H1 (cell line): ENCODE measurements around the gene ADH1C. TPM values are rescaled to one million over a fixed set of nuclear protein-coding genes. Genes with fewer than 3 reads are reported as not detected.

Experiments used
- CTCF ChIA-PET: fragments of 300-600 bp; sonication (Branson Sonifier 250); formaldehyde crosslinking; loops from one replicate; lab custom pipeline; 2021; ENCODE audit not compliant: partially characterized antibody; lab: Charles Lee
- POLR2A ChIA-PET: fragments of 300-600 bp; sonication (Branson Sonifier 250); formaldehyde crosslinking; loops from one replicate; lab custom pipeline; 2021; ENCODE audit warnings: inconsistent platforms; ENCODE audit not compliant: partially characterized antibody; lab: Charles Lee
- DNase-seq, 2 experiments: peaks; one replicate each; pipeline versions ENCODE4 v3.0.0 to v3.0.0-alpha.2; 2010 to 2022; ENCODE audit warnings: low spot score in 2 of 2, low read depth in 1 of 2, mixed read lengths in 1 of 2
- FAIRE-seq: peaks from 2 replicates; lab custom pipeline; 2011; peaks lifted over from hg19 to GRCh38; lab: Jason Lieb, UNC
- H2AFZ ChIP-seq: 2 replicates; pipeline ENCODE4 v1.8.1; 2012; ENCODE audit warnings: low read length, inconsistent platforms
- H2AK5ac ChIP-seq: 2 replicates; pipeline ENCODE4 v1.6.1; 2013; ENCODE audit warnings: low read depth, low read length
- H2BK120ac ChIP-seq: replicated peaks from 2 replicates; pipeline ENCODE3; 2013; ENCODE audit warnings: low read depth, low read length, inconsistent platforms
- H2BK12ac ChIP-seq: 2 replicates; pipeline ENCODE4 v1.6.1; 2013; ENCODE audit warnings: low read depth, low read length
- H2BK15ac ChIP-seq: 2 replicates; pipeline ENCODE4 v1.6.1; 2013; ENCODE audit warnings: low read length
- H2BK20ac ChIP-seq: 2 replicates; pipeline ENCODE4 v1.6.1; 2013; ENCODE audit warnings: low read length
- H2BK5ac ChIP-seq: 2 replicates; pipeline ENCODE4 v1.6.1; 2013; ENCODE audit warnings: low read depth, low read length
- H3K14ac ChIP-seq: 2 replicates; pipeline ENCODE4 v1.6.1; 2013; ENCODE audit warnings: inconsistent platforms; ENCODE audit not compliant: insufficient read length
- H3K18ac ChIP-seq: 2 replicates; pipeline ENCODE4 v1.6.1; 2013; ENCODE audit warnings: low read length; ENCODE audit errors: extremely low read depth
- H3K23ac ChIP-seq: 2 replicates; pipeline ENCODE4 v1.6.1; 2013; ENCODE audit warnings: inconsistent platforms; ENCODE audit not compliant: insufficient read length
- H3K23me2 ChIP-seq: 2 replicates; pipeline ENCODE4 v1.6.1; 2013; ENCODE audit warnings: low read depth, low read length
- H3K27ac ChIP-seq: 2 replicates; pipeline ENCODE4 v1.6.1; 2011; ENCODE audit warnings: low read depth, low read length, inconsistent platforms
- H3K27me3 ChIP-seq, 4 experiments: replicated peaks in 1 of 4; 1 replicate in 1 of 4; 2 replicates in 3 of 4; pipeline versions ENCODE4 v1.6.1 to v1.8.1; 2011 to 2013; ENCODE audit warnings: low read length in 3 of 4, mild to moderate bottlenecking in 3 of 4, inconsistent platforms in 2 of 4, mixed read lengths in 2 of 4, moderate library complexity in 1 of 4; ENCODE audit not compliant: control insufficient read depth in 3 of 4, insufficient read depth in 3 of 4; ENCODE audit errors: extremely low read depth in 1 of 4
- H3K36me3 ChIP-seq, 4 experiments: 2 replicates each; pipeline versions ENCODE4 v1.6.1 to v1.8.1; 2011 to 2013; ENCODE audit warnings: mild to moderate bottlenecking in 4 of 4, low read length in 3 of 4, moderate library complexity in 2 of 4, control low read depth in 1 of 4, inconsistent platforms in 1 of 4; ENCODE audit not compliant: insufficient read depth in 4 of 4, control insufficient read depth in 2 of 4
- H3K4ac ChIP-seq: replicated peaks from 2 replicates; pipeline ENCODE3; 2013; ENCODE audit warnings: low read length, low read depth, mixed read lengths, inconsistent platforms; ENCODE audit not compliant: insufficient read length
- H3K4me1 ChIP-seq, 4 experiments: replicated peaks in 1 of 4; 1 replicate in 1 of 4; 2 replicates in 3 of 4; pipeline versions ENCODE4 v1.6.1 to v1.8.1; 2011 to 2013; ENCODE audit warnings: low read length in 3 of 4, inconsistent platforms in 2 of 4, mixed read lengths in 1 of 4; ENCODE audit not compliant: insufficient read depth in 4 of 4, control insufficient read depth in 3 of 4
- H3K4me2 ChIP-seq, 2 experiments: 2 replicates each; pipeline versions ENCODE4 v1.6.1 to v1.8.1; 2011 to 2013; ENCODE audit warnings: low read depth in 2 of 2, low read length in 2 of 2, control low read depth in 1 of 2, inconsistent platforms in 1 of 2, mild to moderate bottlenecking in 1 of 2; ENCODE audit not compliant: insufficient read depth in 1 of 2
- H3K4me3 ChIP-seq, 4 experiments: fragments of 200-600, 300-600 bp in 1 of 4; sonication (generic), shearing (Covaris generic), sonication (Bioruptor Twin) in 1 of 4; 2 replicates each; pipeline versions ENCODE4 v1.5.1 to v1.8.1; 2011 to 2016; ENCODE audit warnings: low read length in 4 of 4, low read depth in 3 of 4, control low read depth in 2 of 4, inconsistent platforms in 2 of 4, mild to moderate bottlenecking in 2 of 4, mixed read lengths in 1 of 4, moderate library complexity in 1 of 4; ENCODE audit not compliant: insufficient read depth in 2 of 4; ENCODE audit errors: extremely low read depth in 1 of 4
- H3K56ac ChIP-seq: replicated peaks from 2 replicates; pipeline ENCODE3; 2013; ENCODE audit warnings: low read depth, mild to moderate bottlenecking, mixed read lengths, low read length, inconsistent platforms; ENCODE audit not compliant: insufficient read length
- H3K79me1 ChIP-seq: 2 replicates; pipeline ENCODE4 v1.6.1; 2013; ENCODE audit warnings: low read depth, low read length, control low read depth
- H3K79me2 ChIP-seq, 2 experiments: 2 replicates each; pipeline versions ENCODE4 v1.6.1 to v1.8.1; 2012 to 2013; ENCODE audit warnings: low read length in 2 of 2, mild to moderate bottlenecking in 2 of 2, inconsistent platforms in 1 of 2; ENCODE audit not compliant: insufficient read depth in 2 of 2, control insufficient read depth in 1 of 2
- H3K9ac ChIP-seq, 4 experiments: replicated peaks in 1 of 4; 1 replicate in 1 of 4; 2 replicates in 3 of 4; pipeline versions ENCODE4 v1.6.1 to v1.8.1; 2011 to 2013; ENCODE audit warnings: low read depth in 3 of 4, low read length in 3 of 4, control low read depth in 2 of 4, mild to moderate bottlenecking in 2 of 4, moderate library complexity in 2 of 4, inconsistent platforms in 1 of 4; ENCODE audit errors: extremely low read depth in 1 of 4
- H3K9me3 ChIP-seq, 2 experiments: 2 replicates each; pipeline versions ENCODE4 v1.6.1 to v1.8.1; 2012 to 2013; ENCODE audit warnings: mild to moderate bottlenecking in 2 of 2, moderate library complexity in 2 of 2, control low read depth in 1 of 2, inconsistent platforms in 1 of 2, low read depth in 1 of 2, low read length in 1 of 2, mixed read lengths in 1 of 2; ENCODE audit not compliant: insufficient read depth in 2 of 2
- H4K20me1 ChIP-seq, 2 experiments: replicated peaks in 1 of 2; 2 replicates each; pipeline versions ENCODE3 to v1.8.1; 2011 to 2013; ENCODE audit warnings: inconsistent platforms in 2 of 2, low read length in 2 of 2, mild to moderate bottlenecking in 1 of 2; ENCODE audit not compliant: insufficient read depth in 2 of 2, control insufficient read depth in 1 of 2
- H4K5ac ChIP-seq: 2 replicates; pipeline ENCODE4 v1.6.1; 2013; ENCODE audit warnings: low read length, low read depth, mixed read lengths, inconsistent platforms; ENCODE audit not compliant: insufficient read length
- H4K8ac ChIP-seq: 2 replicates; pipeline ENCODE4 v1.8.0; 2013; ENCODE audit warnings: mild to moderate bottlenecking, moderate library complexity, low read length, inconsistent platforms; ENCODE audit not compliant: insufficient read depth; ENCODE audit errors: extremely low read depth
- H4K91ac ChIP-seq: replicated peaks from 2 replicates; pipeline ENCODE3; 2013; ENCODE audit warnings: low read length, mixed read lengths, inconsistent platforms; ENCODE audit not compliant: insufficient read length
- ATF2 ChIP-seq: IDR thresholded peaks from 2 replicates; pipeline ENCODE4 v1.6.1; 2012; ENCODE audit warnings: low read length, inconsistent platforms
- ATF3 ChIP-seq: IDR thresholded peaks from 2 replicates; pipeline ENCODE4 v1.6.1; 2011; ENCODE audit warnings: low read depth, mild to moderate bottlenecking, low read length; ENCODE audit not compliant: insufficient read depth
- BRCA1 ChIP-seq: IDR thresholded peaks from 2 replicates; pipeline ENCODE4 v1.6.1; 2012; ENCODE audit warnings: low read depth, low read length, improper control_type of control experiment
- CBX5 ChIP-seq: fragments of 300-800, 300-1000 bp; sonication (generic); IDR thresholded peaks from 2 replicates; pipeline ENCODE4 v1.7.1; 2016; ENCODE audit warnings: antibody characterized with exemption, low read length, low read depth
- CHD2 ChIP-seq: IDR thresholded peaks from 2 replicates; pipeline ENCODE4 v1.6.1; 2012; ENCODE audit warnings: low read length, improper control_type of control experiment
- EGR1 ChIP-seq: IDR thresholded peaks from 2 replicates; pipeline ENCODE4 v1.6.1; 2011; ENCODE audit warnings: low read depth, low read length, borderline replicate concordance
- HDAC6 ChIP-seq: IDR thresholded peaks from one replicate; pipeline ENCODE4 v1.7.1; 2012; ENCODE audit warnings: low read depth, mild to moderate bottlenecking, inconsistent platforms, low read length, moderate library complexity
- KDM4A ChIP-seq: IDR thresholded peaks from one replicate; pipeline ENCODE4 v1.7.1; 2012; ENCODE audit warnings: low read depth, mild to moderate bottlenecking, moderate library complexity, low read length, inconsistent platforms; ENCODE audit not compliant: severe bottlenecking
- KDM5A ChIP-seq: fragments of 200-600 bp; IDR thresholded peaks from 2 replicates; pipeline ENCODE4 v1.7.1; 2012; ENCODE audit warnings: mild to moderate bottlenecking, low read length, inconsistent platforms, mixed read lengths
- POU5F1 ChIP-seq: IDR thresholded peaks from 2 replicates; pipeline ENCODE4 v1.6.1; 2011; ENCODE audit warnings: low read depth, mild to moderate bottlenecking, low read length, moderate library complexity
- SRF ChIP-seq: IDR thresholded peaks from 2 replicates; pipeline ENCODE4 v1.6.1; 2011; ENCODE audit warnings: mild to moderate bottlenecking, low read depth, low read length, moderate library complexity
- USF2 ChIP-seq: IDR thresholded peaks from 2 replicates; pipeline ENCODE4 v1.6.1; 2011; ENCODE audit warnings: low read length, improper control_type of control experiment
- polyA plus RNA-seq, 7 experiments: library from polyadenylated mRNA; depleted of rRNA in 3 of 7; stranded (reverse) in 5 of 7; unstranded in 2 of 7; fragments of >200 nt in 5 of 7; fragments of 200-250 nt in 2 of 7; gene quantifications; 1 replicate in 5 of 7; 2 replicates in 1 of 7; 4 replicates in 1 of 7; pipeline versions ENCODE4 v1.2.1 to v1.2.3, GENCODE V29; 2011 to 2013; ENCODE audit warnings: missing spikeins in 2 of 7, mixed read lengths in 2 of 7
- total RNA-seq: library from RNA; stranded (reverse); fragmentation: NEBNext Ultra II Directional; extraction: Animal tissue kit (Norgen Biotek cat#: 25700); gene quantifications from 2 replicates; pipeline ENCODE4 v1.2.1, GENCODE V29; 2021

The ADH1C gene
- total and polyA plus RNA-seq, 2 of the 8 experiments (the other 6 are each of a cell fraction or from before 2014, with no cell fraction given), result not detected

DNA sequence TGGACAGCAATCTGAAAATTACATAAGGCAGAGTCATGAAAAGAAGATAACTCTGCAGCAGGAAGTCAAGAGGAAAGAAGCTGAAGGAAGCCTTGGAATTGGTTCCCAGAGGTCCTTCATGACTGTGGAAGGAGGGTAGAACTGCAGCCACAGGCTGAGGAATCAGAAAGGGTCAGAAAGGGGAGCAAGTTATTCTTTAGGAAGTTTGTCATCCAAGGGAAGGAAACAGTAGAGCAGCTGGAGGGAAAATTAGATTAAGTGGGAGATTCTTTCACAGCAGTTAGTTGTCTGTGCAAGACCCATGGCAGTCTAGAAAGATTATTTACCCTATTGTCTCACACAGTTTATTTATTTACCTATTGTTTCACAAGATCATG is 9.3 kb upstream of the ADH1C start:
- H3K36me3 ChIP-seq, result no peaks in the 10 kb centered on the region; a peak in 1 of 8 replicates
- H2BK12ac ChIP-seq, result no peak overlapping the region
- no peak overlapping the region for H3K23ac ChIP-seq
- no peak for FAIRE-seq
- H2BK120ac ChIP-seq, result no peak overlapping the region
- no peak overlapping the region; the same call in 1 of the 2 replicates for H2AFZ ChIP-seq
- no peak overlapping the region for H3K56ac ChIP-seq
- H2BK15ac ChIP-seq, result no peak overlapping the region
- no peaks in the 10 kb centered on the region for H3K79me1 ChIP-seq
- no peaks in the 10 kb centered on the region for H3K4me1 ChIP-seq
- H3K4ac ChIP-seq, result no peak overlapping the region
- ChIA-PET POLR2A (no interaction called here), CTCF (interaction anchor here (1.6 kb wide), 1 partner anchor 16 kb away, joined by 5 read pairs; no protein-coding TSS in a partner anchor)
- H3K23me2 ChIP-seq, result no peaks in the 10 kb centered on the region
- peaks cover 8% of the 10 kb centered on the region in 2 experiments; a peak in 3 of 4 replicates for H3K9me3 ChIP-seq
- no peak overlapping the region for H3K4me2 ChIP-seq
- no peaks in the 10 kb centered on the region for H3K79me2 ChIP-seq
- H3K4me3 ChIP-seq, result no peak overlapping the region
- no peak overlapping the region for H4K8ac ChIP-seq
- H4K5ac ChIP-seq, result no peak overlapping the region
- no peak overlapping the region for H4K91ac ChIP-seq
- no peaks in the 10 kb centered on the region for H3K27me3 ChIP-seq
- no peaks in the 10 kb centered on the region for H4K20me1 ChIP-seq
- no peak overlapping the region for H2BK5ac ChIP-seq
- H3K18ac ChIP-seq, result no peak overlapping the region
- no peak overlapping the region for H3K9ac ChIP-seq
- no peak for DNase-seq
- no peak overlapping the region for H3K14ac ChIP-seq
- H3K27ac ChIP-seq, result no peak overlapping the region
- H2AK5ac ChIP-seq, result no peak overlapping the region
- no peak overlapping the region for H2BK20ac ChIP-seq
- TF ChIP-seq KDM4A (no peak), POU5F1 (no peak), SRF (no peak), ATF3 (no peak), ATF2 (no peak), BRCA1 (no peak), CHD2 (no peak), KDM5A (no peak), USF2 (no peak), CBX5 (no peak), HDAC6 (no peak), EGR1 (no peak)
